GM18526 (cell line): ENCODE results near the gene CYB5RL.

Source experiments
- POLR2A ChIP-seq: IDR thresholded peaks from 3 replicates; pipeline ENCODE4 v1.6.1; 2011; ENCODE audit not compliant: insufficient read length; ENCODE audit errors: extremely low read depth

CYB5RL gene

DNA sequence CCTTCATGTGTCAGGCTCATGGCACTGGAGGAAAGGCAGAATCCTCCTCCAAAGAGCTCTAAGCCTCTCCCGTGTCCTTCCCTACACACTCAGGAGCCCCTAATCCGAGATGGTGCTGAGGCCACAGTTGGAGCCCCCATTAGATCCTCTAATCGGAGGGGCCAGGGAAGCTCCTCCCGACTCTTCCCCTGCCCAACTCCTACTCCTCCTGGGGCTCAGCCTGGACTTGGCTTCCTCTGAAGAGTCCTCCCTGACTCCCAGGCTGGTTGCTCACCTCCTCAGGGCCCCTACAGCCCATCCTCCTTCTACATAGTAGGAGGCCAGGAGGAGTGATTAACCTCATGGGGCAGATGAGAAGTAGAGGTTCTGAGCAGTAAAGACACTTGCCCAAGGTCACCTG, 25.7 kb downstream of the CYB5RL start:
- TF ChIP-seq POLR2A, result no peak

DNA sequence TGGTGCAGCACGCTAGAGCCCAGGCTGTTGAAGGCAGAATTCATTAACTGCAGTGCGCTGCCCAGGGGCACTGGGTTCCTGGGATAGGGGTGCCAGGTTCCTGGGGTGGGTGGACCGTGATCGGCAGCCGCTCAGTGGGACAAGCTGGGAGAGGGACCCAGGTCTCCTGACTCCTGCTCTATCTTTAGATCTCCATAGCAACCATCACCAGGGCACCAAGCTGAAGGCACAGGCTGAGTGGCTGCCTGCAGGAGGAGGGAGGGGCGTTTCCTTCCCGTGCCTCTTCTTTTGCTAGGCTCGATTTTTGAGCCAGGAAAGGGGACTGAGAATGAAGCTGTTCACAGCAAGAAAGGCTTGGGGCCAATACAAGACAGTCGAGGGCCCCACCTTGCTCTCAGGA, 26.1 kb downstream of the CYB5RL start:
- TF ChIP-seq POLR2A, result no peak

DNA sequence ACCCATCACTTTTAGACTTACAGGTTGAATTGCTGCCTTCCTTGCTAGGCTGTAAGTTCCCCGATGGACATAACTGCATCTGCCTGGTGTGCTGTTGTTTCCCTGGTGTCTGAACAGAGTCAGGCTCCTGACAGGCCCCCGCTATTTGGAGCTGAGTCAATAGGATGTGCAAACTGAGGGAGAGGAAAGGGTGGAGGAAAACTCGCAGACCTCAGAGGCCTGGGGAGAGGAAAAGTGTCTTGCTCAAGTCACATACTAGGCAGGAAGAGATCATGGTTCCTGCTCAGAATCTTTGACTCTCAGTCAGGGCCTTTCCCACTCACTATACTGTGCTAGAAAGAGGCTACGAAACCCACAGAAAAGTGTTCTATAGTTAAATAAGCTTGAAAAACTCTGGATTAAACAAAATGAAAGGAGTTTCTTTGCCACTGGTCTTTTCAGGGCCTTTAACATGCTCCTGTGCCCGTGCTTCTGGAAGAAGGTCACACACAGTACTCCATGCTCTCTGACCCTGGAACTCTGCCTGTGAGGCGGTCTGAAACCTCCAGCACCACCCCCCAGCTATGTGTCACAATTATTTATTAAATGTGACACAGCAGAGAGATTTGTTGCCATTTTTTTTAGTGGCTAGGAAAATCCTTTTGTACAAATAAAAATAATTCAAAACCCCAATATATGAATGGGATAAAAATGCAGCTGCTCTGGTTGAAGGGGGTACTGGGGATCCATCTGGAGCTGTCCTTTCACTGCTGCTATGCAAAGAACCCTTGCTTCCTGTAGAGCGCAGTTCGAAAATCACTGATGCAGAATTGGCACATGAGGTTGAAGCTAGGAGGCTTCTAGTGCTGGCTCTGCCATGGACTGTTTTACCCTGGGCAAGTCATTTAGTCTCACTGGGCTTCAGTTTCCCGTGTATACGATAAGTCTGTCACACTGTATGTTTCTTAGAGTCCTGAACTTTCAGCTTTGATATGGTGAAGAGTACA, 26.9 kb downstream of the CYB5RL start:
- TF ChIP-seq POLR2A, result no peak

DNA sequence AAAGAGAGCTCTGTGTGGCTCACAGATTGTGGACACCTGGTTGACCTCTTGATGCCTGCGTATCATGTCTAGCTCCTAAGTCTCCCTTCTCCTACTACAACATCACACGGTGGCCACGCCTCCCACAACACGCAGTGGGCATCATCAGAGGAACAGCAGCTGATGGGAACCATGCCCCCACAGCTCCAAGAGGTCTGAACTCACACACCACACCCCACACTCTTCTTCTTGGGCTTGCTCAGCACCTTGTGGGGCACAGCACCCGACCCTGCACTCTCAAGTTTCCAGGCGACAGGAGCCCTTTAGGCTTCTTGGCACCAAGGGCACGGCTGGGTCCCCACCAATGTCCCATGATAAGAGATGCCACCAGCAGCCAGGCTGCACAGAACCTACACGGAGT, 28.2 kb downstream of the CYB5RL start:
- no peak for TF ChIP-seq POLR2A

DNA sequence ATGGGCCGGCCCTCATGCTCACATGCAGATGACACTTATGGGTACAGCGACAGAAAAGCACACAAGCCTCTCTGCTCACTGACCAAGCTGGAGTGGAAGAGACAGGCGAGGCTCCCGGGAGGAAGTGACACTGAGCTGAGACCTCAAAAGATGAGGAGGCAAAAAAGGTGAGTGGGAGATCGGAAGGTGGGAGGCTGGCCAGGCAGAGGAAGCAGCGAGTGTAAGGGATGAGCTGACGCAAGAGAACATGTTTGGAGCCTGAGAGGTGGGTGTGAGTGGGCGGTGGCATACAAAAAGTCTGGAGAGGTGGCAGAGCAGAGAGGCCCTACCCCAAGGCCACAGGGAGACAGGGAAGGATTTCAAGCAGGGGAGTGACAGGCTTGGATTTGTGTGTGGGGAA, 28.8 kb downstream of the CYB5RL start:
- no peak for TF ChIP-seq POLR2A

DNA sequence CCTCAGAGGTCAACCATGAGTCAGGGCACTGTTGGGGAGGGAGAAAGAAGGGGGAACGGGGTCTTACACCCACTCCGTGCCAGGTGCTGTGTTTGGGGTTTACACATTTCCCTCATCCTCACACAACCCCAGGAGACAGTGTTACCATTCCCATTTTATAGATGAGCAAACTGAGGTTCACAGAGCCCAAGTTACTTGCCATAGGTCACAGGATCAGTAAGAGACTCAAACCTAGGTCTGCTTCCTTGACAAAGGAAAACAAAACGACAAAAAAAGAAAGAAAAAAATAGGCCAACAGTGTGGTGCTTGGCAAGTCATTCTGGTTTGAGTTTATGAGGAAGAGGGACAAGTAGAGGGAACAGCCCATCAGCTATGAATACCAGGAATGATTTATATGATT, 30.8 kb downstream of the CYB5RL start:
- no peak for TF ChIP-seq POLR2A

DNA sequence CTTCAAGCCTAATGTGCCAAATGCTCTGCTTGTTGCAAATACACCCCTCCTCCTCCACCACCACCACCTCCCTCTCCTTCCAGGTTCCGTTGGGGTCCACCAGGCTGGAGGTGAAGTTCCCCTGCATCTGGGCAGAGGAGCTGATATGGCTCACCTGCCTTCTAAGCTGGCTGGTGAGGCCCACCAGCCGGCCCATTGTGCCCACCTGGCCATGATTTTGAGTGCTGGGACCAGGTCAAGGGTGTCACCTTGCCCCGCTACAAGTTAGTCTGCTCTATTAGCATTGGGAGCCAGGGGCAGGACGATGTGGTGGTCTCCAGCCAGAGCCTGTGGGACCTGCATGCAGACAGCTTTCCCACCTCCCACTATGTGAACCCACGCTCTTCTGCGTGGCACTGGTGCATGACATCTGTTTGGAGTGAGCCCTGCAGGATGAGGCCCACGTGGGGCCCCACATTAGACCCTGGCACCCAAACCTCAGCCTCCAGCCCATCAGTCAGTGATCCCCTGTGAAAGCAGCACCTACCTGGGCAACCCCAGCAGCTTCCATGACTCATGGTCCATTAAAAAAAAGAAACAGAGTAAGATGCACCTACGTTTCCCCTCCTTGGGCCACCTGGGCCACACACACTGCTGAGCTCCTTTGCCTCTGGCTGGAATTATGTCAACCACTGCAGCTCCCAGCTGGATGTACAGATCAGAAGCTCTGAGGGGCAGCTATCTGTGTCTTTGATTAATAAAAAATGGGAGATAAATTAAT, 31.4 kb downstream of the CYB5RL start:
- no peak for TF ChIP-seq POLR2A

DNA sequence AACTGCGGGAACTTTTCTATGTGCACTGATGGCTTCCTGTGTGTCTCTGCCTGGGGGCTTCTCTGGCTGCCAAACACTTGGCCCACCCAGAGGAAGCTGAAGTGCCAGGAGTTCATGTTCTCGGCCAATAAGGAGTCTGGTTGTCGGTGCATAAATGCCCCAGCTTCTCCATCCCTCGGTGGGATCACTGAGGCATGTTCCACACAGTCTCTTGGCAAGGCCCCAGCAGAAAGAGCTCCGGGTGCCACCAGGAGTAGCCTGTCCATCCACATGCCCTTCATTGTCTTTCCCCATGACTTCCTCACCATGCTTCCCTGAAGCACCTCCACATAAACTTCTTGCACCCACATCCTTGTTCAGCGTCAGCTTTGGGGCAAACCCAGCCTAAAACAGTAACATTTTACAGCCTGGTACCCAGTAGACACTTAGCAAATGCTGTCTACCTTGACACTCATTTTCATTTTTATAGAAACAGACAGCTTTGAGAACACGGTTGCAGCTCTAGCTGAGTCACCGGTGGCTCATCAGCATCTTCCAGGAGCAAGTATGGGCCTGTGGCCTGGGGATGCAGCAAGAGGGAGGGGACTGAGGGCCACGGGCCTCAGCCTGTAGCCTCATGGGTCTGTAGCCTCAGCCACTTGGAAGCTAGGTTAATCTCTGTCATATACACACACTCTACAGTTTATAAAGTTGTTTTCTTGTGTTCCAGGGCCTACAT, 32.2 kb downstream of the CYB5RL start:
- TF ChIP-seq POLR2A, result no peak

DNA sequence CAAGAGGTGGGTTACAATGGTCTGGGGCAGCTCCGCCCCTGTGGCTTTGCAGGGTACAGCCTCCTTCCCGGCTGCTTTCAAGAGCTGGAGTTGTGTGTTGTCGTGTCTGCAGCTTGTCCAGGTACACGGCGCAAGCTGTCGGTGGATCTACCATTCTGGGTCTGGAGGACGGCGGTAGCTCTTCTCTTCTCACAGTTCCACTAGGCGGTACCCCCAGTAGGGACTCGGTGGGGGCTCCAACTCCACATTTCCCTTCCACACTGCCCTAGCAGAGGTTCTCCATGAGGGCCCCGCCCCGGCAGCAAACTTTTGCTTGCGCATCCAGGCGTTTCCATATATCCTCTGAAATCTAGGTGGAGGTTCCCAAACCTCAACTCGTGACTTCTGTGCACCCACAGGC, 34.7 kb downstream of the CYB5RL start:
- no peak for TF ChIP-seq POLR2A

DNA sequence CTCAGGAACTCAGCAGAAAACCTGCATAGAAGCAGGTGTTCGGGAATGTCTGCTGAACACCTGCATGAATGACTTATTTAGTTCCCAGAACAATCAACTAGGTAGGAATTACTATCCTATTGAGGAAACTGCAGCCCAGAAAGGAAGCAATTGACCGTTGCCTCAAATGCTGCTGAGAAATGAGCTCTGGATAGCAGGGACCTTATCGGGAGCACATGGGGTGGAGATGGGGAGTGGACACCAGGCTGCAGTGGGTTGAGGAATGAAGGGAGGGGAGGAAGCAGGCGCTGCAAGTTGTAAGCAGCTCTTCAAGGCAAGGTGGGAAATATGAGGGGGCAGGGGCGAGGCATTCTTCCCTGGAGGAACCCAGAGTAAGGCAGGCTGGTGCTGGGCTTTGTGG, 36.3 kb downstream of the CYB5RL start:
- no peak for TF ChIP-seq POLR2A

DNA sequence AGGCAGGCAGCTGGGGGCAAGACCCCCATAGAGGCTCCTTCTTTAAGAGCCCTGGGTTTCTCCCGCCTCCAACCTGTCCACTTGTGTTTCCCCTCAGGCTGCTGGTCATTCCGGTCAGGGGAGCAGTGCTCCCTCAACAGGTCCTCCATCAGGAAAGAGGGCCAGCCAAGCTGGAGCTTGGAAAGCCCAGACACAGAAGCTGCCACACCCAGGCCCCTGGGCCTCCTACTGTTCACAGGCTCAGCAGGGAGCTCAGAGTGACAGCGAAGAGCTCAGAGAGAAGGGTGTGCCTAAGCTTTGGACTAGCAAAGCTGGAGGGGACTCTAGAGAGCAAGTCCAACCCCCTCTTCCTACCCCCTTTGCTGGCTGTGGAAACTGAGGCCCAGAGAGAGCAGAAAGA, 36.8 kb downstream of the CYB5RL start:
- no peak for TF ChIP-seq POLR2A

DNA sequence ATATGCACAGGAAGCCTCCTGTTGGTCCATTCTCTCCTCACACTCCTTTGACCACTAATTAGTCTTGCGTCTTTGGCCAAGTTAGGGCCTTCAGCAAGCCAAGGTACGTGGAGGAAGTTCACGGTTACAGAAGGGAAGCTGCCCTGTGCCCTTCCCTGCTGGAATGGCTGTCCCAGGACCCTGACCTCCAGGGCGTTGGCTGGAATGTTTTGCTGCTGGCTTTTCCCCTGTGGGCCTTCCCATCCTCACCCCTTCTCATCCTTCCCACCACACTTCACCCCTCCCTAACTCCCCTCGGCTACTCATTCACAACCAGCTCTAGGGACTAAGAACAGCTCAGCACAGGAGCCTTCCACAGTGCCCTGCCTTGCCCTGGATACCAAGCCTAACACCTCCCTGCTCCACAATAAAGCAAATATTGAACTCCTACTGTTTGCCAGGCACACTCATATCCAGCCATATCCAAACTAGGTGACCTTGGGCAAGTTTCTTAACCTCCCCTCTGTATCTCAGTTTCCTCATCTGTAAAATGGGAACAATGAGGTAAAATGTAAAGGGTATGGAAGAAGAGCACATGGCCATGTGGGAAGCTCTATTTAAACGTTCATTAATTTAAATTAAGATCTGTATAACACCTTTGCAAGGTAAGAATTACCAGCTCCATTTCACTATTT, 38.2 kb downstream of the CYB5RL start:
- no peak for TF ChIP-seq POLR2A

DNA sequence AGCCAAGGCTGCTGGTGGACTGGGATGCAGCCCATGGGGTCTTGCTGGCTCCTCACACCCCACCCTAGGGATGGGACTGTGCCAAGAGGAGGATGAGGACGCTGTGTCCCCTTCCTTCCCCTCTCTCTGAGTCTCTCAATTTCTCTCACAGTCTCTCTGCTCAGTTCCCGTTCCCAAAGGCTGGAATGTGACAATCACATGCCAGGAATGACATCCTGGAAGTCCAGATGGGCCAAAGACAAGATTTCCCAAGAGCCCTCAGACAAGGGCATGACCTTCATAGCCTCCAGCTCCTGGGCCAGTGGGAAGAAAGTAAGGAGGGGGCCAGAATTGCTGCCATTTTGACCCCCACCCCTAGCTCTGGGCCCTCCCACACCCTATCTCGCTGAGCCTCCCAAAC, 39.5 kb downstream of the CYB5RL start:
- no peak for TF ChIP-seq POLR2A

DNA sequence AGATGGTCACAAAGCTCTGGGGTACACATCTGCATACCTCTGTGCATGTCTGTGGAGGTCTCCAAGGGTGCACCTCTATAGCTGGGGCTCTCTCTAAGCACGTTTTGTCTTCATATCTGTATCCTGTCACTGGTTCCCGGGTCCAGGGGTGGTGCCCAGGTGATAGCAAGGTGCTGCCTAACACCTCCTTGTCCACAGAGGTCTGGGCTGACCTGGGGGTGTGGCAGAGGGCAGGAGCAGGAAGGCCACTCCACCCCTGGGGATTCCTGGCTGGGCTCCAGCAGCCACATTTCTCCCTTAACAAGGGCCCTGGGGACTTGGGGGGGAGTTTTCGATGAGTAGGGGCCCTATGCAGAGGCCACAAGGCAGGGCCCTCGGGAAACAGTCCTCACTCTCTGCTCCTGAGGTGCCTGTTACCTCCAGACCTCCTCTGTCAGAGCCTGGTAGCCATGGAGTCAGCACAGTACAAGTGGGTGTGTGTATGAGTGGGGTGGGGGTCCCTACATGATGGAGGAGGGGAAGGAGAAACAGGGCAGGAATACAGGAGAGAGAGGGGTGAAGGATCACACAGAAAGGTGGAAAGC, 40.0 kb downstream of the CYB5RL start:
- TF ChIP-seq POLR2A, result no peak

DNA sequence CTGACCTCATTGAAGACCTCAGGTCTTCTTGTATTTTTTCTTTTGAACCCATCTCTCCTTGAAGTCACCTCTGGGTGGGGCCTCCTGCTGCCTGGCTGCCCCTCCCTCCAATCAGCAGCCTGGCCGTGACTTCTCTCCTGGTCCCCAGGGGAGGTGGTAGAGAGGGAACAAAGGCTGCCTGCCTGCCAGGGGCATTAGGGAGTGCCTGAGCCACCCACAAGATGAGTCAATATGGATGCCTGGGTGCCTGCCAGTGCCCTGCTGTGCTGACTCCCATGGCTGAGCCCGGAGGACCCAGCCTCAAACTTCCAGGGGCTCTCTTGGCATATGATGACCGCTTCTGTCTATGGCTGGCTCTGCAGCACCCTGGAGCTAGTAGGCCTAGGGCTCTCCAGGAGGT, 41.8 kb downstream of the CYB5RL start:
- no peak for TF ChIP-seq POLR2A
